Neural progenitor cell (in vitro differentiated cells): ENCODE data around the gene TAPT1.

Experiments used
- EZH2phosphoT487 ChIP-seq: fragments of 200-600 bp; sonication (generic); IDR thresholded peaks from 2 replicates; pipeline ENCODE4 v1.6.1; 2017; ENCODE audit warnings: antibody characterized with exemption
- TF ChIP-seq, protein P1 (sequence below): fragments of 200-600 bp; sonication (generic); IDR thresholded peaks from 2 replicates; pipeline ENCODE4 v1.5.1; 2017; ENCODE audit warnings: antibody characterized with exemption, mild to moderate bottlenecking

DNA sequence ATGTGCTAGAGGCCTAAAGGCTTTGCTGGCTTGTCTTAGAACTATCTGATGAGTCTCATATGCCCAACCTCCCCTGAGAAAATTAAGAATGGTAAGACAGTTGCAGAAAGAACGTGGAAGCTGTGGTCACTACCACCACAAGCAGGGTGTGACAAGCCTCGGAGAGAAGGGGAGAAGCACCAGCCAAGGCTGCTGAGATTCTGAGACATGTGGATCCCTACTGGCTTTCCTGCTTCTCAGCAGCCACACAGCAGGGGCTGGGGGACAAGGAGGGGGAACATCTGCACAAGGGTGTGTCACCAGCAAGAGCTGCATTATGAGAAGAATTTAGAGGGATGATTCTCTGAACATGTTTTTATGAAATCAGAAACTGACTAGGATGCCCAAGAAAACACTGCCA is 19.4 kb downstream of the TAPT1 start:
- TF ChIP-seq, protein P1, sequence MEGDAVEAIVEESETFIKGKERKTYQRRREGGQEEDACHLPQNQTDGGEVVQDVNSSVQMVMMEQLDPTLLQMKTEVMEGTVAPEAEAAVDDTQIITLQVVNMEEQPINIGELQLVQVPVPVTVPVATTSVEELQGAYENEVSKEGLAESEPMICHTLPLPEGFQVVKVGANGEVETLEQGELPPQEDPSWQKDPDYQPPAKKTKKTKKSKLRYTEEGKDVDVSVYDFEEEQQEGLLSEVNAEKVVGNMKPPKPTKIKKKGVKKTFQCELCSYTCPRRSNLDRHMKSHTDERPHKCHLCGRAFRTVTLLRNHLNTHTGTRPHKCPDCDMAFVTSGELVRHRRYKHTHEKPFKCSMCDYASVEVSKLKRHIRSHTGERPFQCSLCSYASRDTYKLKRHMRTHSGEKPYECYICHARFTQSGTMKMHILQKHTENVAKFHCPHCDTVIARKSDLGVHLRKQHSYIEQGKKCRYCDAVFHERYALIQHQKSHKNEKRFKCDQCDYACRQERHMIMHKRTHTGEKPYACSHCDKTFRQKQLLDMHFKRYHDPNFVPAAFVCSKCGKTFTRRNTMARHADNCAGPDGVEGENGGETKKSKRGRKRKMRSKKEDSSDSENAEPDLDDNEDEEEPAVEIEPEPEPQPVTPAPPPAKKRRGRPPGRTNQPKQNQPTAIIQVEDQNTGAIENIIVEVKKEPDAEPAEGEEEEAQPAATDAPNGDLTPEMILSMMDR = no peak
- TF ChIP-seq EZH2phosphoT487 = no peak
